A549 (cell line): ENCODE measurements around the gene PAM16. TPM values are rescaled to one million over a fixed set of nuclear protein-coding genes. Genes with fewer than 3 reads are reported as not detected.
A peak's percentile ranks its signal among the peaks of the same experiment; 100 is the strongest.

Experiments used
- ATAC-seq, 2 experiments: fragments of 200-7000 bp in 1 of 2; fragments of >200 bp in 1 of 2; cut with Nextera tagmentation in 1 of 2; cut with Tn5 transposase in 1 of 2; 3 replicates each; pipeline versions ENCODE4 v1.8.0 to v1.9.1; 2018 to 2020; ENCODE audit warnings: mild to moderate bottlenecking in 1 of 2, moderate library complexity in 1 of 2
- CTCF ChIA-PET: fragments of 300-600 bp; sonication (Branson Sonifier 250); formaldehyde crosslinking; extraction: SDS; loops from one replicate; lab custom pipeline; 2021; ENCODE audit warnings: antibody characterized with exemption, inconsistent platforms; lab: Yijun Ruan, JAX
- POLR2A ChIA-PET: fragments of 350-600 bp; formaldehyde crosslinking; extraction: SDS; loops from one replicate; lab custom pipeline; 2021; ENCODE audit warnings: antibody characterized with exemption, inconsistent platforms; lab: Yijun Ruan, JAX
- DNase-seq, 2 experiments: peaks; one replicate each; pipeline versions ENCODE4 v3.0.0 to v3.0.0-alpha.2; 2011 to 2016; ENCODE audit warnings: low read depth in 1 of 2, low spot score in 1 of 2
- FAIRE-seq: peaks from 2 replicates; lab custom pipeline; 2011; peaks lifted over from hg19 to GRCh38; lab: Jason Lieb, UNC
- H3K27ac ChIP-seq, 2 experiments: fragments of >200 bp; sonication (Bioruptor Twin); formaldehyde crosslinking; 3 replicates each; pipeline ENCODE4 v1.5.1; 2016 to 2017
- H3K4me1 ChIP-seq: fragments of >200 bp; sonication (Bioruptor Twin); formaldehyde crosslinking; 3 replicates; pipeline ENCODE4 v1.6.1; 2016
- H3K4me2 ChIP-seq: fragments of >200 bp; sonication (Bioruptor Twin); formaldehyde crosslinking; 3 replicates; pipeline ENCODE4 v1.6.1; 2016
- H3K4me3 ChIP-seq: fragments of >200 bp; sonication (Bioruptor Twin); formaldehyde crosslinking; 3 replicates; pipeline ENCODE4 v1.5.1; 2016
- H3K9me3 ChIP-seq: fragments of >200 bp; sonication (Bioruptor Twin); formaldehyde crosslinking; 3 replicates; pipeline ENCODE4 v1.6.1; 2016
- CBX8 ChIP-seq: fragments of 200-600 bp; sonication (generic); IDR thresholded peaks from 2 replicates; pipeline ENCODE4 v1.6.1; 2016
- CEBPB ChIP-seq, 2 experiments: fragments of >200 bp in 1 of 2; sonication (Bioruptor Twin) in 1 of 2; formaldehyde crosslinking in 1 of 2; IDR thresholded peaks; 2 replicates each; pipeline ENCODE4 v1.6.1; 2012 to 2016
- EHF ChIP-seq: fragments of 250-450 bp; sonication (Bioruptor Pico); IDR thresholded peaks from 2 replicates; pipeline ENCODE4 v1.5.0; 2020; ENCODE audit warnings: mild to moderate bottlenecking
- GATA3 ChIP-seq: IDR thresholded peaks from 2 replicates; pipeline ENCODE4 v1.6.1; 2012; ENCODE audit warnings: borderline replicate concordance
- HOXB13 ChIP-seq: fragments of 250-450 bp; sonication (Bioruptor Pico); IDR thresholded peaks from 2 replicates; pipeline ENCODE4 v1.5.0; 2020; ENCODE audit warnings: low read depth, mild to moderate bottlenecking, moderate library complexity
- JUN ChIP-seq, 2 experiments: fragments of >200 bp; sonication (Bioruptor Twin); formaldehyde crosslinking; IDR thresholded peaks; 2 replicates in 1 of 2; 3 replicates in 1 of 2; pipeline ENCODE4 v1.6.1; 2016 to 2017
- MAFK ChIP-seq: fragments of 450-650 bp; IDR thresholded peaks from 2 replicates; pipeline ENCODE4 v1.6.1; 2014; ENCODE audit not compliant: partially characterized antibody
- NPAS2 ChIP-seq: fragments of 250-450 bp; sonication (Bioruptor Pico); IDR thresholded peaks from 2 replicates; pipeline ENCODE4 v1.8.0; 2022; ENCODE audit warnings: mild to moderate bottlenecking, moderate library complexity, borderline replicate concordance
- PHF8 ChIP-seq: fragments of 200-600 bp; sonication (generic); IDR thresholded peaks from 2 replicates; pipeline ENCODE4 v1.6.1; 2016; ENCODE audit warnings: low read depth, mild to moderate bottlenecking, antibody characterized with exemption, moderate library complexity, borderline replicate concordance
- POLR2A ChIP-seq: IDR thresholded peaks from 2 replicates; pipeline ENCODE4 v1.6.1; 2012; ENCODE audit warnings: mild to moderate bottlenecking, low read length
- RFX5 ChIP-seq: fragments of 450-650 bp; IDR thresholded peaks from 2 replicates; pipeline ENCODE4 v1.7.1; 2014; ENCODE audit warnings: antibody characterized with exemption, mild to moderate bottlenecking, moderate library complexity
- TFCP2L1 ChIP-seq: fragments of 250-450 bp; sonication (Bioruptor Pico); IDR thresholded peaks from 2 replicates; pipeline ENCODE4 v1.5.0; 2021; ENCODE audit warnings: mild to moderate bottlenecking
- TP53 ChIP-seq: fragments of 250-450 bp; sonication (Bioruptor Pico); IDR thresholded peaks from 2 replicates; pipeline ENCODE4 v1.5.0; 2021; ENCODE audit warnings: mild to moderate bottlenecking, moderate library complexity
- WGBS: methylation state at CpG from one replicate; pipeline ENCODE4 v1.1.6; 2017; ENCODE audit errors: missing lambda C conversion rate; 5-methylcytosine and 5-hydroxymethylcytosine counted together
- polyA plus RNA-seq, 4 experiments: library from polyadenylated mRNA; depleted of rRNA in 3 of 4; stranded (reverse); fragments of >200 nt; fragmentation: RNase III in 1 of 4; extraction: RNeasy Plus Mini Kit Qiagen cat#74134 plus additional on column Dnase treatment in 1 of 4; gene quantifications; 2 replicates in 3 of 4; 3 replicates in 1 of 4; pipeline ENCODE4 v1.2.3, GENCODE V29; 2011 to 2017
- TF ChIP-seq, protein P1 (sequence below): IDR thresholded peaks from 2 replicates; pipeline ENCODE4 v1.6.1; 2012
- TF ChIP-seq, protein P2 (sequence below): IDR thresholded peaks from 2 replicates; pipeline ENCODE4 v1.6.1; 2012
- TF ChIP-seq, protein P3 (sequence below): fragments of 450-650 bp; IDR thresholded peaks from 2 replicates; pipeline ENCODE4 v1.6.1; 2014; ENCODE audit warnings: antibody characterized with exemption
- TF ChIP-seq, protein P4 (sequence below): fragments of >200 bp; sonication (Bioruptor Twin); formaldehyde crosslinking; IDR thresholded peaks from 3 replicates; pipeline ENCODE4 v1.6.1; 2016

Gene PAM16
- polyA plus RNA-seq, 2 of the 4 experiments (the other 2 are of a cell fraction) = 55.1 to 59.1 TPM

DNA sequence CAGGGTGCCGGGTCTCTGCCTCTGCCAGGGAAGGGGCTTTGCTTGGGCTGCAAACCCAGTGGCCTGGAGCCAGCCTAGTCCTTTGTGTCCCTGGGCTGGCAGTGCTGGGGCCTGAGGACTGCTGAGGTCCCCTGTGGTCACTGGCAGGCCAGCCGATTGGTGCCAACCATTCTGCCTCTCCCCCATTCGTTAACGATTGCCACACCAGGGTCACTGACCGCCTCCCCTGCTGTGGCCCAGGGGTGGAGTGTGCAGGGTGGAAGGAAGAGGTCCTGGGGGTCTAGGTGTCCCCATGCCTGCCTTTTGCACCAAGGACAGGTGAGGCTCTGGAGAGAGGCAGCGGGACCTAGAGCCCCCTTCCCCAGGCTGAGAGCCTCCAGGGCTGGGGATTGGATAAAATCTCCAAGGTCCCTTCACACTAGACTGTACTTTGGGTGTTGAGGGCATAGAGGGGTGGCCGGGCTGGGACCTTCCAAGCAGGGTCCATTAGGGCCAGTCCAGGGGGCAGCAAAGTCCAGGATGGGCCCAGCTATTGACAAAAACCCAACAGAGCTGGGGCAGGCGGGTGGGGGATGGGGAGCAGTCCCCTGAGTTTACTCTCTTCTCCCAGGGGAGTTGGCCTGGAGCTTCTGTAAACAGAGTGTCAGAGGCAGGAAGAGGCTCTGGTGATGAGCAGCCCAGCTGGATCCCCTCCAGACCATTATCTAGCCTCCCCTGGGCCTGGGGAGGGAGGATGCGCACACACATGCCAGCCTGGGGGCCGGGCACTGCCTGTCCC lies 21.6 kb upstream of the PAM16 start:
- DNase-seq (peak; percentile 54 to 82), FAIRE-seq (no peak)
- POLR2A ChIA-PET = interaction anchor here (0.6 to 1.0 kb wide), 2 partner anchors 30 to 73 kb away, joined by 4 to 6 read pairs; no protein-coding TSS in a partner anchor
- H3K9me3 ChIP-seq = no peaks in the 10 kb centered on the region
- peak overlapping the region; percentile 74 to 94 for H3K27ac ChIP-seq
- peaks cover 74% of the 10 kb centered on the region for H3K4me1 ChIP-seq
- TF ChIP-seq, protein P1, sequence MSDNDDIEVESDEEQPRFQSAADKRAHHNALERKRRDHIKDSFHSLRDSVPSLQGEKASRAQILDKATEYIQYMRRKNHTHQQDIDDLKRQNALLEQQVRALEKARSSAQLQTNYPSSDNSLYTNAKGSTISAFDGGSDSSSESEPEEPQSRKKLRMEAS = 0 out of 2 replicates have a peak, but pooled peaks have one; percentile 52
- peak in 1 of 2 experiments; percentile 49; a peak in 1 of 4 replicates for TF ChIP-seq CEBPB (IDR thresholded peaks at IDR 0.05)
- no peak for TF ChIP-seq HOXB13 (CRISPR knock-in tag)
- TF ChIP-seq, protein P2, sequence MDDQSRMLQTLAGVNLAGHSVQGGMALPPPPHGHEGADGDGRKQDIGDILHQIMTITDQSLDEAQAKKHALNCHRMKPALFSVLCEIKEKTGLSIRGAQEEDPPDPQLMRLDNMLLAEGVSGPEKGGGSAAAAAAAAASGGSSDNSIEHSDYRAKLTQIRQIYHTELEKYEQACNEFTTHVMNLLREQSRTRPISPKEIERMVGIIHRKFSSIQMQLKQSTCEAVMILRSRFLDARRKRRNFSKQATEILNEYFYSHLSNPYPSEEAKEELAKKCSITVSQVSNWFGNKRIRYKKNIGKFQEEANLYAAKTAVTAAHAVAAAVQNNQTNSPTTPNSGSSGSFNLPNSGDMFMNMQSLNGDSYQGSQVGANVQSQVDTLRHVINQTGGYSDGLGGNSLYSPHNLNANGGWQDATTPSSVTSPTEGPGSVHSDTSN = peak; percentile 39; the same call in 1 of the 2 replicates
- peak; percentile 37; the same call in 1 of the 2 replicates for TF ChIP-seq GATA3
- TF ChIP-seq RFX5 = no peak
- TF ChIP-seq, all 56 proteins: peak for 4
- H3K4me3 ChIP-seq = peak overlapping the region; percentile 70
- CTCF ChIA-PET = interaction anchor here (0.5 to 25.9 kb wide), 10 partner anchors 8 to 119 kb away, joined by 3 to 638 read pairs (median 4); no protein-coding TSS in a partner anchor
- H3K4me2 ChIP-seq = peak overlapping the region; percentile 97
- WGBS = 8% methylated on average over 6 of the region's 10 CpGs
- peak; percentile 43 to 61 for ATAC-seq

DNA sequence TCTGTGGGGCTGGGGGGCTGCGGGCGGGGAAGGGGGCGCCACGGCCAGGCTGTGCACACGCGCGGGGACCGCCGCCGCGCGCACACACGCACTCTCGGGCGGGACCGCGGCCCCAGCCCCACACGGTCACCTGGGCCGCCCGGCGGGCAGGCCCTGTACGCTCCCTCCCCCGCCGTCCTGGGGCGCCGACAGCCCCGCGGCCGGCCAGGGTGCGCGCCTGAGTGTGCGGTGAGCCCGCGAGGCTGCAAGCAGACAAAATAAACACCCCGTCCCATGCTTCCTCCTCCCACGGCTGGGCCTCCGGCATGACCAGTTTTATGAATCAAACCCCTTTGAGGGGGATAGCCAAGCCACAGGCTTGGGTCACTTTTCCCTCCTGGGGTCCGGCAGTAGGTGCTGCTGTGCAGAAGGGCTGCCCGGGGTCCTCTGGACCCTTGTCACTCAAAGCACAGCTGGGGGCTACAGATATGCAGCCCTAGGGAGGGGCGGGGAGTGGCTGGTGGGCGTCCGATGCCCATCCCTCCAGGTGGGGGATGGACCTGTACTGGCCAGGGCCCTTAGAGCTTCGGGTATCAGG lies 21.0 kb upstream of the PAM16 start:
- peaks cover 67% of the 10 kb centered on the region for H3K4me1 ChIP-seq
- DNase-seq = no peak
- H3K4me2 ChIP-seq = peak overlapping the region; percentile 97
- peak; percentile 23 to 30 for ATAC-seq
- no peaks in the 10 kb centered on the region for H3K9me3 ChIP-seq
- peak overlapping the region; percentile 70 for H3K4me3 ChIP-seq
- POLR2A ChIA-PET = no interaction called here
- TF ChIP-seq NPAS2 (CRISPR knock-in tag) (no peak), MAFK (no peak)
- TF ChIP-seq, protein P2 = 0 out of 2 replicates have a peak, but pooled peaks have one; percentile 19
- TF ChIP-seq, protein P1 = 0 out of 2 replicates have a peak, but pooled peaks have one; percentile 7
- under 1% methylated on average over 19 of the region's 43 CpGs for WGBS
- no peak for FAIRE-seq
- H3K27ac ChIP-seq = peak overlapping the region; percentile 74 to 94
- CTCF ChIA-PET = interaction anchor here (0.5 to 25.9 kb wide), 2 partner anchors 34 to 48 kb away, joined by 3 to 638 read pairs; no protein-coding TSS in a partner anchor

DNA sequence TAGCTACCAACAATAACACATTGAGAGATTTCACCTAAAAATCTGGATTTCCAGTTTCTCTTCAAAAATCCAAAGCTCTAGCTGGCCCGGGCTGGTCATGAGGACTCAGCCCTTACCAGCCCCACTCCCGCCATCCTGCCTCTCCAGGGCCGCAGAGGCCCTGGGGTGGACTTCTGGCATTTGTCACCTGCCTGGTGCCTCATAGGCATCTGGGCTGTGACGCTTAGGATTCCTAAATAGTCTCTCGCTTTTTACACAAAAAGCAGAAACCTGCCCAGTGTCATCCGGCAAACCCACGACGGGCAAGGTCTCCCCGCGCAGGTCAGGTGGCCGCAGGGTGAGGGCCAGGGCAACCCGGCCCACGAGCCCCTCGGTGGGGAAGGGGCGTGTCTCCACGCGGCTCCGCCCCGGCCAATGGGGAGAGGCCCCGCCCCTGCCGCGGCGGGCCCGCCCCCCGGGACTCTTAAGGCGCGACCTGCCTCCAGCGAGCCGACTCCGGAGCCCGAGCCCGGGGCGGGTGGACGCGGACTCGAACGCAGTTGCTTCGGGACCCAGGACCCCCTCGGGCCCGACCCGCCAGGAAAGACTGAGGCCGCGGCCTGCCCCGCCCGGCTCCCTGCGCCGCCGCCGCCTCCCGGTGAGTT lies 20.4 kb upstream of the PAM16 start, which contains the start of gene VASN:
Gene VASN (plus strand): TSS at position 492 of the 644 bp plus-strand sequence. CDS start 9,030 bp downstream, outside the sequence.
- H3K27ac ChIP-seq = peak within 1 kb of the TSS; percentile 74 to 94
- CTCF ChIA-PET = interaction anchor here (0.5 to 25.9 kb wide), 6 partner anchors 12 to 118 kb away, joined by 3 to 833 read pairs (median 40); no protein-coding TSS in a partner anchor

More for the DNA sequence above, 20.4 kb upstream of the PAM16 start, which contains the start of gene VASN:
- peak; percentile 49 to 64 for ATAC-seq
- FAIRE-seq = no peak
- 9% methylated on average over 15 of the region's 50 CpGs for WGBS
- H3K9me3 ChIP-seq = no peaks in the 10 kb centered on the region
- peak within 1 kb of the TSS; percentile 70 for H3K4me3 ChIP-seq
- H3K4me1 ChIP-seq = peaks cover 61% of the 10 kb centered on the region
- H3K4me2 ChIP-seq = peak within 1 kb of the TSS; percentile 97
- POLR2A ChIA-PET = interaction anchor here (0.9 kb wide), 1 partner anchor 13 kb away, joined by 3 read pairs; no protein-coding TSS in a partner anchor
- TF ChIP-seq POLR2A (peak; percentile 98), TP53 (CRISPR knock-in tag) (no peak), JUN (IDR thresholded peaks at IDR 0.05) (peak; percentile 47 to 58; a peak in 3 of 5 replicates), PHF8 (peak; percentile 86), RFX5 (no peak), TFCP2L1 (CRISPR knock-in tag) (0 out of 2 replicates have a peak, but pooled peaks have one; percentile 33), EHF (CRISPR knock-in tag) (no peak), CBX8 (no peak)
- TF ChIP-seq, protein P3, sequence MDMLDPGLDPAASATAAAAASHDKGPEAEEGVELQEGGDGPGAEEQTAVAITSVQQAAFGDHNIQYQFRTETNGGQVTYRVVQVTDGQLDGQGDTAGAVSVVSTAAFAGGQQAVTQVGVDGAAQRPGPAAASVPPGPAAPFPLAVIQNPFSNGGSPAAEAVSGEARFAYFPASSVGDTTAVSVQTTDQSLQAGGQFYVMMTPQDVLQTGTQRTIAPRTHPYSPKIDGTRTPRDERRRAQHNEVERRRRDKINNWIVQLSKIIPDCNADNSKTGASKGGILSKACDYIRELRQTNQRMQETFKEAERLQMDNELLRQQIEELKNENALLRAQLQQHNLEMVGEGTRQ = peak; percentile 12; the same call in 1 of the 2 replicates
- TF ChIP-seq, protein P4, sequence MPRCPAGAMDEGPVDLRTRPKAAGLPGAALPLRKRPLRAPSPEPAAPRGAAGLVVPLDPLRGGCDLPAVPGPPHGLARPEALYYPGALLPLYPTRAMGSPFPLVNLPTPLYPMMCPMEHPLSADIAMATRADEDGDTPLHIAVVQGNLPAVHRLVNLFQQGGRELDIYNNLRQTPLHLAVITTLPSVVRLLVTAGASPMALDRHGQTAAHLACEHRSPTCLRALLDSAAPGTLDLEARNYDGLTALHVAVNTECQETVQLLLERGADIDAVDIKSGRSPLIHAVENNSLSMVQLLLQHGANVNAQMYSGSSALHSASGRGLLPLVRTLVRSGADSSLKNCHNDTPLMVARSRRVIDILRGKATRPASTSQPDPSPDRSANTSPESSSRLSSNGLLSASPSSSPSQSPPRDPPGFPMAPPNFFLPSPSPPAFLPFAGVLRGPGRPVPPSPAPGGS = peak; percentile 88; the same call in 2 of the 3 replicates
- TF ChIP-seq, all 56 proteins: peak for 6
- DNase-seq = peak; percentile 68 to 78
